BJ (cell line): ENCODE data around the gene ADARB2. TPM values are rescaled to one million over a fixed set of nuclear protein-coding genes. Genes with fewer than 3 reads are reported as not detected.

Experiments used
- CTCF ChIA-PET: fragments of 350-600 bp; formaldehyde crosslinking; extraction: SDS; loops from one replicate; lab custom pipeline; 2021; ENCODE audit warnings: antibody characterized with exemption, inconsistent platforms; lab: Yijun Ruan, JAX
- POLR2A ChIA-PET: fragments of 300-600 bp; sonication (Branson Sonifier 250); formaldehyde crosslinking; extraction: SDS; loops from one replicate; lab custom pipeline; 2021; ENCODE audit warnings: antibody characterized with exemption; lab: Charles Lee
- DNase-seq: peaks from one replicate; pipeline ENCODE4 v3.0.0-alpha.2; 2011; ENCODE audit warnings: low read depth
- H3K27me3 ChIP-seq: 2 replicates; pipeline ENCODE4 v1.6.0; 2011; ENCODE audit warnings: low read length; ENCODE audit not compliant: control insufficient read depth, insufficient read depth
- H3K36me3 ChIP-seq: 2 replicates; pipeline ENCODE4 v1.5.1; 2011; ENCODE audit warnings: low read length; ENCODE audit not compliant: control insufficient read depth, insufficient read depth
- H3K4me3 ChIP-seq: 2 replicates; pipeline ENCODE4 v1.5.1; 2011; ENCODE audit warnings: low read depth, mild to moderate bottlenecking, control low read depth, low read length
- polyA plus RNA-seq: library from polyadenylated mRNA; depleted of rRNA; stranded (reverse); fragments of >200 nt; gene quantifications from 2 replicates; pipeline ENCODE4 v1.2.3, GENCODE V29; 2011
- TF ChIP-seq, protein P1 (sequence below): IDR thresholded peaks from 2 replicates; pipeline ENCODE4 v1.5.1; 2011; ENCODE audit warnings: low read depth, mild to moderate bottlenecking, control low read depth, inconsistent platforms, low read length, moderate library complexity; ENCODE audit not compliant: insufficient read depth

The ADARB2 gene
- polyA plus RNA-seq, 1 experiment: not detected

GRCh38 chr10:1646332-1646731, 91.0 kb downstream of the ADARB2 start:
- no peaks in the 10 kb centered on the region for H3K27me3 ChIP-seq
- H3K36me3 ChIP-seq: no peaks in the 10 kb centered on the region
- TF ChIP-seq, protein P1, sequence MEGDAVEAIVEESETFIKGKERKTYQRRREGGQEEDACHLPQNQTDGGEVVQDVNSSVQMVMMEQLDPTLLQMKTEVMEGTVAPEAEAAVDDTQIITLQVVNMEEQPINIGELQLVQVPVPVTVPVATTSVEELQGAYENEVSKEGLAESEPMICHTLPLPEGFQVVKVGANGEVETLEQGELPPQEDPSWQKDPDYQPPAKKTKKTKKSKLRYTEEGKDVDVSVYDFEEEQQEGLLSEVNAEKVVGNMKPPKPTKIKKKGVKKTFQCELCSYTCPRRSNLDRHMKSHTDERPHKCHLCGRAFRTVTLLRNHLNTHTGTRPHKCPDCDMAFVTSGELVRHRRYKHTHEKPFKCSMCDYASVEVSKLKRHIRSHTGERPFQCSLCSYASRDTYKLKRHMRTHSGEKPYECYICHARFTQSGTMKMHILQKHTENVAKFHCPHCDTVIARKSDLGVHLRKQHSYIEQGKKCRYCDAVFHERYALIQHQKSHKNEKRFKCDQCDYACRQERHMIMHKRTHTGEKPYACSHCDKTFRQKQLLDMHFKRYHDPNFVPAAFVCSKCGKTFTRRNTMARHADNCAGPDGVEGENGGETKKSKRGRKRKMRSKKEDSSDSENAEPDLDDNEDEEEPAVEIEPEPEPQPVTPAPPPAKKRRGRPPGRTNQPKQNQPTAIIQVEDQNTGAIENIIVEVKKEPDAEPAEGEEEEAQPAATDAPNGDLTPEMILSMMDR: no peak
- ChIA-PET CTCF (no interaction called here), POLR2A (no interaction called here)
- no peak overlapping the region for H3K4me3 ChIP-seq
- no peak for DNase-seq

GRCh38 chr10:1645896-1646295, 91.4 kb downstream of the ADARB2 start:
- DNase-seq: no peak
- ChIA-PET CTCF (no interaction called here), POLR2A (no interaction called here)
- TF ChIP-seq, protein P1: no peak
- H3K4me3 ChIP-seq: no peak overlapping the region
- H3K27me3 ChIP-seq: no peaks in the 10 kb centered on the region
- no peaks in the 10 kb centered on the region for H3K36me3 ChIP-seq

DNA sequence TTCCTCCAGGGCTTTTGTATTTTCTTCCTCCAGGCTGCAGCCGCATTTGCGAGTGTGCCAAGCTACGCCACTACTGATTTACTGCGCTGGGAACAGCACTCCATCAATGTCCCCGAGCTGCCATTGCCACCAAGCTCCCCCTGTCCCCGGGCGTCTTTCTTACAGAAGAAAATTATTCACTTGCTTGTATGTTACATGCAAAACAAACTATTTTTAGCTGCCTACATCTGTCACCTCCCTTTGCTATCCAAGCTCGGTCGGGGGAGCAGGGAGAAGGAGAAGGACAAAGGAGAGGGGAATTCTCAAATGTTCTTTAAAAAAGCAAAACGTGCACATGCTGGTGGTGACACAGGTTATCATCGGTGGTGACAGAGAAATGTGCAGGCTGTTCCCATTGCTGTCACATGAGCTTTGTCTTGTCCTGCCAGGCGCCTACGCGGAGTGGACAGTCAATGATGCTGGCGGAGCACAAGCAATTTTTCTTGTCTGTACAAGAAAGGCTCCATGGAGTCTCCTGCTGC, 93.1 kb downstream of the ADARB2 start:
- H3K4me3 ChIP-seq: no peak overlapping the region
- DNase-seq: no peak
- ChIA-PET POLR2A (no interaction called here), CTCF (no interaction called here)
- H3K27me3 ChIP-seq: no peaks in the 10 kb centered on the region
- no peaks in the 10 kb centered on the region for H3K36me3 ChIP-seq
- TF ChIP-seq, protein P1: no peak

- Histone ChIP-seq H3K36me3 (no peaks in the 10 kb centered on the region), H3K27me3 (no peaks in the 10 kb centered on the region), H3K4me3 (no peak overlapping the region)
- DNase-seq: no peak
- POLR2A ChIA-PET: no interaction called here
- CTCF ChIA-PET: no interaction called here
- TF ChIP-seq, protein P1: no peak
Observed at GRCh38 chr10:1643908-1644179, 93.5 kb downstream of the ADARB2 start.

DNA sequence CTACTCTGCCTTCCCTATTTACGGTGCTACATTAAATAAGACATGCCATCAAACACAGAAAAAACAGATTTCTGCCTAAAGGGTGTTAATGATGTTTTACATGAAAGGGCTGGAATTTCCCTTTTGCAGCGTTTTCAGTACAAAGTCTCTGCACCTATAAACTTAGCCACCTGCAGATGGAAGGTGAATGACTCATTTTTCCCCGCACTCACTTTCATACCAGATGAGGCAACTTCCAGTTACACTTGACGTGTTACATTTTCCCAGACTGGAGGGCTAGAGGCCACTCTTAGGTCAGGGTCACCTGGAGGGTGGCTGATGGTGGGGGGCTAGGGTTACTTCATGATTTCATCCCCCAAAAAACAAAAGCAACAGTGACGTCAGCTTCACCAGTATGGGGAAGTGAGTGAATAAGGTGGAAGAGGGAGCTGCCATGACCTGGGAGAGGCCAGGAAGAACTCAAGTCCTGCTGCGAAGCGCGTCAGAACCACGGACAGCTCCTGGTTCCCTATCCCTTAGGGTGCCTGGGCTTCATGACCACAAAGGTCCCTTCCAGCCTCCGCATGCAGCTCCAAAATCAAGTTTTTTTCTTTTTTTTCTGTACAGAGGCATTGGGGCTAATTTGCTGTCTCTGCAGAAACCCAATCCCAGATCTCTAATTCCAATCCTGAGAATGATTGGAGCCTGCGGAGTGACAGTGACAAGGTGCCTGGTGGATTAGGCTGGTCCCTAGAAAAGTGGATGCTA, 94.0 kb downstream of the ADARB2 start:
- no peak for DNase-seq
- Histone ChIP-seq H3K36me3 (no peaks in the 10 kb centered on the region), H3K4me3 (no peak overlapping the region), H3K27me3 (no peaks in the 10 kb centered on the region)
- POLR2A ChIA-PET: no interaction called here
- TF ChIP-seq, protein P1: no peak
- CTCF ChIA-PET: no interaction called here
